ENCODE measurements around the gene CDKN2A.

CDKN2A gene

DNA sequence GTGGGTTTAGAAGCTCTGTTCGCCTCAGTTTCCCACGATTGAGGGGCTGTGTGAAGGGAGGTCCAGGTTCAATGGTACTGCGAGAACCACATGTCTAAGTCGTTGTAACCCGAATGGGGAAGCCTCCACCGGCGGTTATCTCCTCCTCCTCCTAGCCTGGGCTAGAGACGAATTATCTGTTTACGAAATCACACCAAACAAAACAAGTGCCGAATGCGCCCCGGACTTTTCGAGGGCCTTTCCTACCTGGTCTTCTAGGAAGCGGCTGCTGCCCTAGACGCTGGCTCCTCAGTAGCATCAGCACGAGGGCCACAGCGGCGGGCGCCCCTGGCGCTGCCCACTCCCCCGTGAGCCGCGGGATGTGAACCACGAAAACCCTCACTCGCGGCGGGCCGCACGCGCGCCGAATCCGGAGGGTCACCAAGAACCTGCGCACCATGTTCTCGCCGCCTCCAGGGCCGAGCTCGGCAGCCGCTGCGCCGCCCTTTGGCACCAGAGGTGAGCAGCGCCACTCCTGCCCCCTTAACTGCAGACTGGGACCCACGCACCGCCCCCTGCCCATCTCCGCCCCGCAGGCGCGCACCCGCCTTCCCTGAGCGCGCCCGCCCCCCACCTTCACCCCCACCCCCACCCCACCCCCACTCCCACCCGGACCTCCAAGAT, at the start of gene CDKN2A:
Gene CDKN2A, minus strand, starts transcription at position 500 of the 663 bp plus-strand sequence.
- H3K4me2 ChIP-seq: peak within 1 kb of the TSS; percentile 86 to 96 (median 89)
- H3K36me3 ChIP-seq: peaks cover 0 to 13% (median 10%) of the 10 kb centered on the region in 11 experiments; a peak in 12 of 22 replicates
- peak within 1 kb of the TSS; percentile 90 to 98 (median 94) for H3K9ac ChIP-seq
- H3K27me3 ChIP-seq: peaks cover 75 to 97% (median 88%) of the 10 kb centered on the region in 11 experiments
- TF ChIP-seq Cebpa-rat (IDR thresholded peaks at IDR 0.05): no peak
- H4K20me1 ChIP-seq: peaks cover 0 to 45% (median 11%) of the 10 kb centered on the region in 11 experiments; a peak in 10 of 22 replicates
- H3K4me1 ChIP-seq: peaks cover 11 to 35% (median 20%) of the 10 kb centered on the region in 10 experiments; a peak in 16 of 20 replicates
- peaks cover 13 to 17% (median 15%) of the 10 kb centered on the region in 11 experiments for H3K9me3 ChIP-seq (replicated peaks in 1 of 11)
- peak within 1 kb of the TSS; percentile 71 to 87 (median 80) for H3K4me3 ChIP-seq
- peak within 1 kb of the TSS; percentile 86 to 98 (median 94) for H3K27ac ChIP-seq

DNA sequence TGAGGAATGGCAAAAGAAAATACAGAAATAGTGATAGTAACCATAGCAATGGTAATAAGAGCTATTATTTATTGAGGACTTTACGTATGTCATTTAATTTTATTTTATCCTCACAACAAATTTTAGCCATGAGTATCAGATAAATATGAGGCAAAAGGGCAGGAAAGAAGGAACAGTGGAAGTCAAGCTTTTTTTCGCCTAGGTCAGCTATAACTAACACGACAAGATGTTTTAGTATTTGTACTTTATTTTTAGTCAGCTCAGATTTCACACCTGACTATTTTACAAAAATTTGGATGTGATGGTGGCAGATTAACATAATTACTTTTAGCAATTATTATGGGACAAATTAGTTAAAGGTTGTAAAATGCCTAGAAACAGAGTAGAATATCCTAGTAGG, 49.7 kb upstream of the CDKN2A start:
- Histone ChIP-seq H3K4me1 (peaks cover 11 to 89% (median 55%) of the 10 kb centered on the region in 10 experiments), H3K4me3 (no peak overlapping the region)
- no peak for TF ChIP-seq Cebpa-rat (IDR thresholded peaks at IDR 0.05)

DNA sequence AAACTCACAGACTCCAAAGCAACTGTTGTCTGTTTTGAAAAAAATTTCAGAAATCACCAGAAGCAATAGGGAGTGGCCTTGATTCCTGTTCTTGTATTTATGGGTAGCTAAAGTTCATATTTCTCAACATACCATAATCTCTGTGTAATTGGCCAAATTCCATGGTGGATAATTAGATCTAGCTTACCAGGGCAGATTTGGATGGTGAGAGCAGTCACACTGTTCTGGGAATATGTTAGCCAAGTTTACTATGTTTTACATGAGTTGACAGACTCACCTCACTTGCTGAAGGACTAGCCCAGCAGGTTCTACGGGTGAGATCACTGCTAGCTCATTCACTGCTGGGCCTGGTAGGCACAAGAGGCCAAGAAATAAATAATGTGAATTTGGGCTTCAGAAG, 47.6 kb upstream of the CDKN2A start:
- Histone ChIP-seq H4K20me1 (no peaks in the 10 kb centered on the region), H3K4me1 (peaks cover 17 to 92% (median 55%) of the 10 kb centered on the region in 10 experiments; a peak in 19 of 20 replicates), H3K4me3 (no peak overlapping the region), H3K36me3 (no peaks in the 10 kb centered on the region), H3K9ac (no peak overlapping the region), H3K9me3 (replicated peaks in 1 of 11) (no peaks in the 10 kb centered on the region), H3K27ac (no peak overlapping the region), H3K4me2 (peak overlapping the region in 3 of 11 experiments; percentile 7 to 74 (median 73); a peak in 5 of 22 replicates), H3K27me3 (no peaks in the 10 kb centered on the region)
- no peak for TF ChIP-seq Cebpa-rat (IDR thresholded peaks at IDR 0.05)

More for the DNA sequence above, 49.7 kb upstream of the CDKN2A start:
- Histone ChIP-seq H4K20me1 (no peaks in the 10 kb centered on the region), H3K4me2 (peak overlapping the region in 5 of 11 experiments; percentile 36 to 64 (median 42); a peak in 7 of 22 replicates), H3K9me3 (replicated peaks in 1 of 11) (no peaks in the 10 kb centered on the region), H3K9ac (no peak overlapping the region), H3K27me3 (no peaks in the 10 kb centered on the region), H3K36me3 (no peaks in the 10 kb centered on the region), H3K27ac (no peak overlapping the region)

DNA sequence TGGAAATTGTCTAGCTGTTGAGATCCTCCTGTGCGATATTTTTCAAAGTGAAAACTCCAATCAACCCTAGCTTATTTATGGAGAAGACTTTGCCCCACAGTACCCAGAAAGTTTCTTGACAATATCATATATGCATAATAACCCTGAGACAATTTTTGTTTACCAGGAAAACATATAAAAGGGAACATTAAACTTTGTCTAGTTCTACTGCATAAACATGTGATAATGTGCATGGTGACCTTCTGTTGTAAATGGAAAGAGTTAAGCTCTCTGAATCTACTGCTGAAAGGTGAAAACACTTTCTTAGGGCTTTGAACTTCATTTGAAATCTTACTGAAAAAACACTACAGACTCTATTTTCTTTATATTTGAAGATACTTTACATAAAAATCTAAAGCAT, 47.2 kb upstream of the CDKN2A start:
- H3K4me1 ChIP-seq: peaks cover 17 to 90% (median 54%) of the 10 kb centered on the region in 10 experiments; a peak in 19 of 20 replicates
- H3K9me3 ChIP-seq (replicated peaks in 1 of 11): no peaks in the 10 kb centered on the region
- no peak overlapping the region for H3K27ac ChIP-seq
- peak overlapping the region in 4 of 11 experiments; percentile 5 to 74 (median 70); a peak in 5 of 22 replicates for H3K4me2 ChIP-seq
- no peak for TF ChIP-seq Cebpa-rat (IDR thresholded peaks at IDR 0.05)
- H3K4me3 ChIP-seq: no peak overlapping the region
- H4K20me1 ChIP-seq: no peaks in the 10 kb centered on the region
- H3K36me3 ChIP-seq: no peaks in the 10 kb centered on the region
- H3K27me3 ChIP-seq: no peaks in the 10 kb centered on the region
- no peak overlapping the region for H3K9ac ChIP-seq

DNA sequence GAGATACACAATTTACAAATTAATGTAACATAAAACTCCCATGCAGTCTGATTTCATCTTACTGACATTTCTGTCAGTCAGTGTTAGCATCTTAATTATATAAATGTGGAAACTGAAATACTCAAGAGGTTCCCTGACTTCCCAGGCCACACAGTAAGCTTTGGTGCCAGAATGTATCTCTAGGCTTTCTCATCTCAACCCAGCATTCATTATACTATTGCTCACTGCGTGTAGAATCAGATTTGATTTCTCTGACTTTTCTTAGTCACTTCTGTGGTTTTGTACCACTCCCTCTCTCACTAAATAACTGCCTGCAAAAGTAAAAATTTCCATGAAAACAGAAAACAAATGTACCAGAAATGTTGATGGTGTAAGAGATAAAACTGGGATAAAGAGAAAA, 46.6 kb upstream of the CDKN2A start:
- Histone ChIP-seq H3K27me3 (no peaks in the 10 kb centered on the region), H3K4me1 (peaks cover 19 to 89% (median 52%) of the 10 kb centered on the region in 10 experiments; a peak in 19 of 20 replicates), H3K9ac (no peak overlapping the region), H3K27ac (no peak overlapping the region), H3K4me2 (peak overlapping the region in 4 of 11 experiments; percentile 47 to 74 (median 70); a peak in 7 of 22 replicates), H3K4me3 (no peak overlapping the region), H3K36me3 (no peaks in the 10 kb centered on the region), H4K20me1 (no peaks in the 10 kb centered on the region), H3K9me3 (replicated peaks in 1 of 11) (no peaks in the 10 kb centered on the region)
- TF ChIP-seq Cebpa-rat (IDR thresholded peaks at IDR 0.05): no peak

DNA sequence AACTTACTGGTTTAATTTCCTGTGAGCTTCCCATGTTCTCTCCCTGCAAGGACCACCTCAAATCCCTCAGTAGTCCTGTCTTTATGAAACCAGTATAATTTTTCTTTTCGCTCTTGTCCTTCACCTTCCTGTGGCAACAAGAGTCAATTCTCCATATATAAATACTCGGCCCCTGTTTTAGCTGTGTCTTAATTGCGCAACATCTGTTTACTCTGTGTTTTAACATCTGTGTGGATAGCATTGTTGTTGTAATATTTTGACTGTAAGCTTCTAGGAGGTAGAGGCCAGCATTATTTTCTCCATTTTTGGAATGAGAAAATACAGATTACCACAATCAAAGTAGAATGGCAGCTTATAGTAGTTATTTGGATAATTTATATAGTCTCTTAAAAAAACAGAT, 45.1 kb upstream of the CDKN2A start:
- Histone ChIP-seq H4K20me1 (no peaks in the 10 kb centered on the region), H3K36me3 (no peaks in the 10 kb centered on the region), H3K4me2 (peak overlapping the region in 9 of 11 experiments; percentile 16 to 74 (median 64); a peak in 16 of 22 replicates), H3K4me1 (peaks cover 11 to 83% (median 44%) of the 10 kb centered on the region in 10 experiments; a peak in 19 of 20 replicates), H3K9me3 (replicated peaks in 1 of 11) (no peaks in the 10 kb centered on the region), H3K4me3 (no peak overlapping the region), H3K27me3 (no peaks in the 10 kb centered on the region), H3K27ac (peak overlapping the region in 4 of 11 experiments; percentile 5 to 20 (median 10); a peak in 4 of 22 replicates), H3K9ac (no peak overlapping the region)
- TF ChIP-seq Cebpa-rat (IDR thresholded peaks at IDR 0.05): peak in 9 of 11 experiments; percentile 68 to 97 (median 86); a peak in 16 of 22 replicates

DNA sequence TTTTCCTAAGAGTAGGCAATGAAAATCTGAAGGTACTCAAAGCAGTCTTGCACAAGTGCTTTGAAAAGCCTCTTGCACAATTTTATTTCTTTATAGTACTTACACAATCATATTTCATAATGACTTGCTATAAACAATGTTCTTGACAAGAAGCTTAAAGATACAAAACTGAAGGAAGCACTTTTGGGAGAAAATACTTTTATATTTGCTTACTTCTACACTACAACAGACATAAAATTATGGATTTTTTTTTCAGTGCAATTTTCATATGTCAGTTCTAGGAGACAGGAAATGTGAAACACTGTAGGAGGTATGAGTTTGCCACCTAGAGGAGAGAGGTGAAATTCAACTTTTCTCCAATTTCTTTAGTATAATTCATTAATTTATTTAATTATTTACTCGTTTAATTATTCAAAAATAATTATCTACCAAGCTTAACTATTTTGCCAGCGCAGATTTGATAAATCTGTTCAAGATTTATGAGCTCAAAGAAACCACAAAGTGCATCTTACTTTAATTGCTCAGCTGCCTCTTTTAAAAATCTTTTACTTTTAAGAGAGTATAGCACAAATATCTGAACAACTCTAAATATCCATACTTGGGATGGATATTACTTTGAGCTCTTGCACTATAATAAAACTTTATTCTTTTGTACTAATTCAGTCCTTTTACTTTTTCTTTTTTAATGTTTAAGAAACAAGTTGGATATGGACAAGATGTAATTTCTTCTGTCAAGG, 43.9 kb upstream of the CDKN2A start:
- H3K9me3 ChIP-seq (replicated peaks in 1 of 11): no peaks in the 10 kb centered on the region
- H3K4me1 ChIP-seq: peaks cover 9 to 75% (median 40%) of the 10 kb centered on the region in 10 experiments; a peak in 19 of 20 replicates
- no peak overlapping the region for H3K4me3 ChIP-seq
- peak overlapping the region in 7 of 11 experiments; percentile 3 to 74 (median 44); a peak in 10 of 22 replicates for H3K4me2 ChIP-seq
- H4K20me1 ChIP-seq: no peaks in the 10 kb centered on the region
- peak overlapping the region in 7 of 11 experiments; percentile 16 to 49 (median 18); a peak in 8 of 22 replicates for H3K27ac ChIP-seq
- 0 out of 22 replicates have a peak, but pooled peaks cover 0 to 6% (median 0%) of the 10 kb centered on the region in 11 experiments for H3K36me3 ChIP-seq
- no peak overlapping the region for H3K9ac ChIP-seq
- no peaks in the 10 kb centered on the region for H3K27me3 ChIP-seq
- 0 out of 22 replicates have a peak, but pooled peaks of 1 of the 11 experiments have one; percentile 10 for TF ChIP-seq Cebpa-rat (IDR thresholded peaks at IDR 0.05)

DNA sequence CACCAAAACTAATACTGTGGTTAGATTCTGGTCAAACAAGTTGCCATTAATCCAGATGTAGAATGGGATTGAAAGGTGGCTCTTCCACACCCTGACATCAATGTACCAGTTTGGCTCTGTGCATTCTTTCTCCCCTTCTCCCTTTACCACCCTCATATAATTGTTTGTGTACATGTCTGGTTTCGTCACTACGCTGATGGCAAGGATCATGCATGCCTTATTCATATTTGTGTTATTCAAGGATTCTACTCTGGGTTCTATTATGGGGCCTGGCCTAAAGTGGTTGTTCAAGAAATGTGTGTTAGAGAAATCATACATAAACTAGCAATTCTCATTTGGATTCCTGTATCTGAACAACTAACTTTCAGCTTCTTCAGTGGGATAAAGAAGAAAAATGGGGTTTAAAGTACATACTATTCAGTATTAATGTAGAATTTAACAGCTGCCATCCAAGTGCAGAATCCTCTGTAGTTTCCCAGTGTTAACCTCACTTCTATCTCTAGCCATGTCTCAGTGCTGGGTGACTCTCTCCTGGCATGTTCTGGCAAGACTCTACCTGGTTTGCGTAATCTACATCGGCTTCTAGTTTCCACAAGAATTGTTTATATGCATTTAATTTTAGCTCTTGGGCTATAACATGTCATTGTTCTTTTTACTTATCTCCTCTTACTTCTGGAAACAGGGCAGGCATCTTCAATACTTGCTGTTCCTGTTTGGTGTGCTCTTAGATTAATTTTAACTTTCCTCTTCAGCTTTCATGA, 42.9 kb upstream of the CDKN2A start:
- Histone ChIP-seq H3K27me3 (no peaks in the 10 kb centered on the region), H3K4me1 (peaks cover 9 to 85% (median 40%) of the 10 kb centered on the region in 10 experiments; a peak in 19 of 20 replicates), H3K4me3 (no peak overlapping the region), H3K9ac (0 out of 22 replicates have a peak overlapping the region, but pooled peaks of 1 of the 11 experiments have one; percentile 5), H3K4me2 (peak overlapping the region; percentile 1 to 74 (median 33); a peak in 17 of 22 replicates), H4K20me1 (no peaks in the 10 kb centered on the region), H3K36me3 (0 out of 22 replicates have a peak, but pooled peaks cover 0 to 9% (median 0%) of the 10 kb centered on the region in 11 experiments), H3K9me3 (replicated peaks in 1 of 11) (no peaks in the 10 kb centered on the region), H3K27ac (peak overlapping the region in 8 of 11 experiments; percentile 16 to 49 (median 21); a peak in 11 of 22 replicates)
- no peak for TF ChIP-seq Cebpa-rat (IDR thresholded peaks at IDR 0.05)

Measured in BLaER1 treated with 17β-estradiol and CSF1 and Interleukin-3, amounts not matched to agents 10 nM and 100 nM (cell line).